SK-N-SH (cell line): ENCODE data around the gene MAP4K1. TPM values are rescaled to one million over a fixed set of nuclear protein-coding genes. Genes with fewer than 3 reads are reported as not detected.

Source experiments
- CTCF ChIA-PET: fragments of 300-600, 350-600 bp; formaldehyde crosslinking; extraction: SDS; loops from one replicate; lab custom pipeline; 2021; lab: Yijun Ruan, JAX
- POLR2A ChIA-PET: fragments of 350-600 bp; sonication (Branson Sonifier 250); formaldehyde crosslinking; extraction: SDS; loops from one replicate; lab custom pipeline; 2020; ENCODE audit warnings: antibody characterized with exemption, inconsistent platforms; lab: Yijun Ruan, JAX
- DNase-seq: peaks from one replicate; pipeline ENCODE4 v3.0.0; 2012
- H2AFZ ChIP-seq: fragments of 200-600 bp; sonication (generic); 2 replicates; pipeline ENCODE4 v1.8.1; 2016; ENCODE audit warnings: antibody characterized with exemption, mild to moderate bottlenecking, low read depth
- H3F3A ChIP-seq: fragments of 200-600 bp; sonication (generic); replicated peaks from 2 replicates; pipeline ENCODE3; 2016; ENCODE audit warnings: antibody characterized with exemption, mild to moderate bottlenecking; ENCODE audit not compliant: insufficient read depth
- H3K27ac ChIP-seq, 2 experiments: fragments of 200-500 bp in 1 of 2; fragments of 200-600 bp in 1 of 2; sonication (Bioruptor generic) in 1 of 2; sonication (generic), shearing (Covaris generic) in 1 of 2; 2 replicates each; pipeline versions ENCODE4 v1.5.1 to v1.6.1; 2014 to 2016; ENCODE audit warnings: low read depth in 2 of 2, inconsistent platforms in 1 of 2, low read length in 1 of 2, mild to moderate bottlenecking in 1 of 2, mixed read lengths in 1 of 2
- H3K27me3 ChIP-seq: fragments of 200-600 bp; sonication (generic), shearing (Covaris generic); 2 replicates; pipeline ENCODE4 v1.6.1; 2016; ENCODE audit warnings: mixed run types; ENCODE audit not compliant: insufficient read depth
- H3K36me3 ChIP-seq, 2 experiments: fragments of 200-500 bp in 1 of 2; fragments of 200-600 bp in 1 of 2; sonication (Bioruptor generic) in 1 of 2; sonication (generic) in 1 of 2; replicated peaks in 1 of 2; 2 replicates each; pipeline versions ENCODE3 to v1.5.1; 2014 to 2016; ENCODE audit warnings: low read length in 1 of 2, mild to moderate bottlenecking in 1 of 2; ENCODE audit not compliant: insufficient read depth in 2 of 2, control insufficient read depth in 1 of 2
- H3K4me1 ChIP-seq, 2 experiments: fragments of 200-500 bp in 1 of 2; fragments of 200-600 bp in 1 of 2; sonication (Bioruptor generic) in 1 of 2; sonication (generic), shearing (Covaris generic) in 1 of 2; 2 replicates each; pipeline versions ENCODE4 v1.5.1 to v1.6.1; 2014 to 2016; ENCODE audit warnings: low read depth in 1 of 2, low read length in 1 of 2, mixed run types in 1 of 2; ENCODE audit not compliant: insufficient read depth in 2 of 2, control insufficient read depth in 1 of 2
- H3K4me2 ChIP-seq: fragments of 200-600 bp; sonication (generic), shearing (Covaris generic); 2 replicates; pipeline ENCODE4 v1.6.1; 2017; ENCODE audit warnings: mixed run types
- H3K4me3 ChIP-seq, 2 experiments: fragments of 200-500 bp in 1 of 2; fragments of 200-600 bp in 1 of 2; sonication (Bioruptor generic) in 1 of 2; sonication (generic), shearing (Covaris generic) in 1 of 2; 2 replicates each; pipeline versions ENCODE4 v1.5.1 to v1.8.1; 2014 to 2016; ENCODE audit warnings: low read depth in 2 of 2, inconsistent platforms in 1 of 2, low read length in 1 of 2, mild to moderate bottlenecking in 1 of 2, mixed read lengths in 1 of 2, moderate library complexity in 1 of 2
- H3K79me2 ChIP-seq: fragments of 200-600 bp; sonication (generic); 2 replicates; pipeline ENCODE4 v1.8.1; 2017; ENCODE audit warnings: mild to moderate bottlenecking; ENCODE audit not compliant: insufficient read depth
- H3K9ac ChIP-seq: fragments of 200-600 bp; sonication (generic); 2 replicates; pipeline ENCODE4 v1.6.1; 2017; ENCODE audit warnings: mixed run types
- H3K9me2 ChIP-seq: fragments of 200-600 bp; sonication (generic); 2 replicates; pipeline ENCODE4 v1.6.1; 2017; ENCODE audit warnings: mixed run types
- H3K9me3 ChIP-seq: fragments of 200-600 bp; sonication (generic); 2 replicates; pipeline ENCODE4 v1.6.1; 2017; ENCODE audit warnings: mixed run types, mild to moderate bottlenecking, moderate library complexity
- H4K20me1 ChIP-seq: fragments of 200-600 bp; sonication (generic); 2 replicates; pipeline ENCODE4 v1.6.1; 2017; ENCODE audit warnings: mild to moderate bottlenecking, mixed run types; ENCODE audit not compliant: insufficient read depth
- CHD2 ChIP-seq: fragments of 150-350 bp; IDR thresholded peaks from 2 replicates; pipeline ENCODE4 v1.6.1; 2018; ENCODE audit warnings: low read length; ENCODE audit not compliant: partially characterized antibody
- CTCF ChIP-seq: fragments of 200-600 bp; sonication (generic); IDR thresholded peaks from 2 replicates; pipeline ENCODE4 v1.6.1; 2017; ENCODE audit warnings: antibody characterized with exemption, mild to moderate bottlenecking, moderate library complexity
- EP300 ChIP-seq, 2 experiments: IDR thresholded peaks; 2 replicates each; pipeline versions ENCODE4 v1.4.0 to v1.6.1; 2012; ENCODE audit warnings: borderline replicate concordance in 1 of 2, low read depth in 1 of 2, low read length in 1 of 2
- FOXJ3 ChIP-seq: sonication (generic); formaldehyde crosslinking; IDR thresholded peaks from 2 replicates; pipeline ENCODE4 v1.5.1; 2020; ENCODE audit warnings: mild to moderate bottlenecking, missing genetic modification reagents
- GATA2 ChIP-seq: sonication (generic); formaldehyde crosslinking; IDR thresholded peaks from 2 replicates; pipeline ENCODE4 v1.5.0; 2020; ENCODE audit warnings: mild to moderate bottlenecking, missing genetic modification reagents
- MEF2A ChIP-seq: IDR thresholded peaks from 2 replicates; pipeline ENCODE4 v1.4.0; 2012; ENCODE audit warnings: low read depth, borderline replicate concordance
- NFIC ChIP-seq: IDR thresholded peaks from 2 replicates; pipeline ENCODE4 v1.4.0; 2012; ENCODE audit warnings: borderline replicate concordance
- POLR2AphosphoS5 ChIP-seq: IDR thresholded peaks from 2 replicates; pipeline ENCODE4 v1.6.1; 2012; ENCODE audit warnings: low read depth, low read length
- RFX5 ChIP-seq: IDR thresholded peaks from 2 replicates; pipeline ENCODE4 v1.6.1; 2012; ENCODE audit warnings: mild to moderate bottlenecking, improper control_type of control experiment, low read length
- RXRA ChIP-seq: IDR thresholded peaks from 2 replicates; pipeline ENCODE4 v1.4.0; 2012; ENCODE audit warnings: low read depth, mild to moderate bottlenecking, borderline replicate concordance
- TAF1 ChIP-seq: IDR thresholded peaks from 2 replicates; pipeline ENCODE4 v1.6.1; 2012; ENCODE audit warnings: low read depth, mild to moderate bottlenecking, low read length, moderate library complexity, borderline replicate concordance
- USF2 ChIP-seq: fragments of 150-350 bp; IDR thresholded peaks from 2 replicates; pipeline ENCODE4 v1.6.1; 2017; ENCODE audit warnings: antibody characterized with exemption, low read length, low read depth, borderline replicate concordance
- YY1 ChIP-seq: IDR thresholded peaks from 2 replicates; pipeline ENCODE4 v1.4.0; 2012; ENCODE audit warnings: low read depth, mild to moderate bottlenecking
- WGBS: methylation state at CpG from one replicate; pipeline ENCODE4 v1.1.6; 2017; ENCODE audit warnings: low lambda C conversion rate; 5-methylcytosine and 5-hydroxymethylcytosine counted together
- polyA plus RNA-seq, 3 experiments: library from polyadenylated mRNA; depleted of rRNA; stranded (reverse); fragments of >200 nt; gene quantifications; 2 replicates each; pipeline ENCODE4 v1.2.3, GENCODE V29; 2012
- TF ChIP-seq, protein P1 (sequence below): IDR thresholded peaks from 2 replicates; pipeline ENCODE4 v1.4.0; 2012; ENCODE audit warnings: low read depth, borderline replicate concordance

Gene MAP4K1
- polyA plus RNA-seq, 1 of the 3 experiments (the other 2 are of a cell fraction), result 0.31 TPM

GRCh38 chr19:38663957-38664502 lies 46.3 kb upstream of the MAP4K1 start:
- H3K4me1 ChIP-seq, result peaks cover 43 to 76% of the 10 kb centered on the region in 2 experiments
- no peak for DNase-seq
- peaks cover 100% of the 10 kb centered on the region for H3K79me2 ChIP-seq
- H3K27ac ChIP-seq, result peak overlapping the region; percentile 13 to 86; a peak in 3 of 4 replicates
- H4K20me1 ChIP-seq, result peaks cover 41% of the 10 kb centered on the region
- peak overlapping the region; percentile 69; the same call in 1 of the 2 replicates for H3K4me2 ChIP-seq
- no peaks in the 10 kb centered on the region for H3K9me2 ChIP-seq
- H3K27me3 ChIP-seq, result no peaks in the 10 kb centered on the region
- no peaks in the 10 kb centered on the region for H3K9me3 ChIP-seq
- ChIA-PET POLR2A (no interaction called here), CTCF (interaction anchor here (1.3 kb wide), 1 partner anchor 15 kb away, joined by 3 read pairs; no protein-coding TSS in a partner anchor)
- H3K4me3 ChIP-seq, result no peak overlapping the region
- H3F3A ChIP-seq, result peaks cover 44% of the 10 kb centered on the region
- no peak for TF ChIP-seq TAF1
- no peak for TF ChIP-seq POLR2AphosphoS5
- TF ChIP-seq YY1, result no peak
- TF ChIP-seq CHD2, result no peak
- no peak for TF ChIP-seq MEF2A
- no peak for TF ChIP-seq NFIC
- no peak for TF ChIP-seq GATA2 (CRISPR knock-in tag)
- TF ChIP-seq, protein P1, sequence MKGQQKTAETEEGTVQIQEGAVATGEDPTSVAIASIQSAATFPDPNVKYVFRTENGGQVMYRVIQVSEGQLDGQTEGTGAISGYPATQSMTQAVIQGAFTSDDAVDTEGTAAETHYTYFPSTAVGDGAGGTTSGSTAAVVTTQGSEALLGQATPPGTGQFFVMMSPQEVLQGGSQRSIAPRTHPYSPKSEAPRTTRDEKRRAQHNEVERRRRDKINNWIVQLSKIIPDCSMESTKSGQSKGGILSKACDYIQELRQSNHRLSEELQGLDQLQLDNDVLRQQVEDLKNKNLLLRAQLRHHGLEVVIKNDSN, result no peak
- TF ChIP-seq RFX5, result no peak
- no peak for TF ChIP-seq CTCF
- no peak for TF ChIP-seq EP300 (IDR thresholded peaks at IDR 0.05; ENCODE audit: borderline replicate concordance in 1 of 2, low read depth in 1 of 2, low read length in 1 of 2)
- H3K36me3 ChIP-seq, result peaks cover 3 to 12% of the 10 kb centered on the region in 2 experiments
- no peak overlapping the region for H2AFZ ChIP-seq
- WGBS, result 92% methylated on average over 19 of the region's 19 CpGs
- H3K9ac ChIP-seq, result peak overlapping the region; percentile 2; the same call in 1 of the 2 replicates

DNA sequence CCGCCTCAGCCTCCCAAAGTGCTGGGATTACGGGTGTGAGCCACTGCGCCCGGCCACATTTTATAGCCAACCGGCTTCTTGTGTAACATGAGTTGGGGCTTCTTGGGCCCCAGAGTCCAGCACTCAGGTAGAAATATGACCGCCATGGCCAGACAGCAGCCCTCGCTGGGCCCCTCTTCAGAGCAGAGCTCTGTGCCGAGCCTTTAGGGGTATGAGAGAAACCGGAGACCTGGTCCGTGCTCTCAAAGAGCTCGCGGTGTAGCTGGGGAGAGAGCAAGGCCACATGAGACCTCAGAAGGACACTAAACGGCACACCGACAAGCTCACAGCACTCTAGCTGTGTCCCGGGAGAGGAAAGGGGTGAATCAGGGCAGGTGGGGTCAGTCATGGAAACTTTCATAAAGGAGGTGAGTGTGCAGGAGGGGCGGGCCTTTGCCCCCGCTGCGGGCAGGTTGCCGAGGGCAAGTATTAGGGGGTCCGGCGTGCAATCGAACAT lies 45.5 kb upstream of the MAP4K1 start:
- no peak overlapping the region for H2AFZ ChIP-seq
- peak overlapping the region; percentile 5 to 86; a peak in 1 of 4 replicates for H3K27ac ChIP-seq
- no peaks in the 10 kb centered on the region for H3K9me3 ChIP-seq
- H3K4me3 ChIP-seq, result no peak overlapping the region
- peaks cover 3 to 6% of the 10 kb centered on the region in 2 experiments for H3K36me3 ChIP-seq
- no peak overlapping the region for H3K4me2 ChIP-seq
- DNase-seq, result no peak
- H4K20me1 ChIP-seq, result peaks cover 32% of the 10 kb centered on the region
- H3K9ac ChIP-seq, result no peak overlapping the region
- H3K79me2 ChIP-seq, result peaks cover 95% of the 10 kb centered on the region
- no peaks in the 10 kb centered on the region for H3K27me3 ChIP-seq
- peaks cover 48% of the 10 kb centered on the region for H3F3A ChIP-seq
- WGBS, result 98% methylated on average over 22 of the region's 22 CpGs
- POLR2A ChIA-PET, result no interaction called here
- CTCF ChIA-PET, result interaction anchor here (1.0 to 1.5 kb wide), 2 partner anchors 29 to 266 kb away, joined by 3 read pairs; no protein-coding TSS in a partner anchor
- no peak for TF ChIP-seq RXRA
- TF ChIP-seq USF2, result no peak
- no peak for TF ChIP-seq FOXJ3 (CRISPR knock-in tag)
- no peak for TF ChIP-seq CTCF
- TF ChIP-seq, all 33 proteins: peak for 0
- Histone ChIP-seq H3K9me2 (no peaks in the 10 kb centered on the region), H3K4me1 (peaks cover 43 to 71% of the 10 kb centered on the region in 2 experiments)
